OCI-LY7 (cell line): ENCODE results near the gene SCAMP2.

Experiments
- EZH2phosphoT487 ChIP-seq: fragments of 200-600 bp; sonication (generic); IDR thresholded peaks from 2 replicates; pipeline ENCODE4 v1.6.1; 2018; ENCODE audit warnings: low read depth, borderline replicate concordance, mild to moderate bottlenecking, mixed run types, antibody characterized with exemption, low read length, moderate library complexity, mixed read lengths
- TF ChIP-seq, protein P1 (sequence below): fragments of 200-600 bp; sonication (generic); conservative IDR thresholded peaks from 2 replicates; pipeline ENCODE4 v1.5.1; 2014; ENCODE audit warnings: mild to moderate bottlenecking, antibody characterized with exemption, low read length, moderate library complexity, mixed read lengths

DNA sequence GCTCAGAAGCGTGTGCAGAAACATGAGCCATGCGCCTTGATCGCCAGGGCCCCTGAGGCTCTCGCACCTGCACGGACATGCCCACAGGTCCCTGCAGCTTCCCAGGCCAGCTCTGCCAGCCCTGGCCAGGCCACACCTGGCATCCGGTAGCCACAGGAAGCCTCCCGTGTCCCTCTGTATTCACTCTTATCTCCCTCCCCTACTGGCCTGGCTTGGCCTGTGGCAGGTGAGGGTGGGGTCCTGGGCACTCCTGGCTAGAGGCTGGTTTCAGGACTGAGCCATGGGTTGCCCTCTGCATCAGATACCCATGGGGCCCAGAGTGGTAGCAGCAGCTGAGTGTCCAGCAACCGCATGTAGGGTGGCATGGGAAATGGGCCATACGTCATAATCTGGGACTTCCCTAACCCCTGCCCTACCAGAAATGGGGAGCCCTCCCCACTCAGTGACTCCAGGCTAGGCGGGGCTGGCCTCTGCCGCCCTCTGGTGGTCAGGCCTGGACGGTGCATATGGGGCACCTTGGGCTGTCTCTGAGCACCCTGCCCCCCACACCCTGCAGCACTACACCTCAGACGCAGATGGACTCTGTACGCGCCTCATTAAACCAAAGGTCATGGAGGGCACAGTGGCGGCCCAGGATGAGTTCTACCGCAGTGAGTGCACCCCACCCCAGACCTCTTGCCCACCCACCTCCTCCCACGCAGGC is 73.2 kb downstream of the SCAMP2 start:
- TF ChIP-seq, protein P1, sequence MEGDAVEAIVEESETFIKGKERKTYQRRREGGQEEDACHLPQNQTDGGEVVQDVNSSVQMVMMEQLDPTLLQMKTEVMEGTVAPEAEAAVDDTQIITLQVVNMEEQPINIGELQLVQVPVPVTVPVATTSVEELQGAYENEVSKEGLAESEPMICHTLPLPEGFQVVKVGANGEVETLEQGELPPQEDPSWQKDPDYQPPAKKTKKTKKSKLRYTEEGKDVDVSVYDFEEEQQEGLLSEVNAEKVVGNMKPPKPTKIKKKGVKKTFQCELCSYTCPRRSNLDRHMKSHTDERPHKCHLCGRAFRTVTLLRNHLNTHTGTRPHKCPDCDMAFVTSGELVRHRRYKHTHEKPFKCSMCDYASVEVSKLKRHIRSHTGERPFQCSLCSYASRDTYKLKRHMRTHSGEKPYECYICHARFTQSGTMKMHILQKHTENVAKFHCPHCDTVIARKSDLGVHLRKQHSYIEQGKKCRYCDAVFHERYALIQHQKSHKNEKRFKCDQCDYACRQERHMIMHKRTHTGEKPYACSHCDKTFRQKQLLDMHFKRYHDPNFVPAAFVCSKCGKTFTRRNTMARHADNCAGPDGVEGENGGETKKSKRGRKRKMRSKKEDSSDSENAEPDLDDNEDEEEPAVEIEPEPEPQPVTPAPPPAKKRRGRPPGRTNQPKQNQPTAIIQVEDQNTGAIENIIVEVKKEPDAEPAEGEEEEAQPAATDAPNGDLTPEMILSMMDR: peak; percentile 88
- TF ChIP-seq EZH2phosphoT487: no peak
